PC-9 (cell line): Measurements from ENCODE around the gene DNAAF5.

Experiments
- EZH2 ChIP-seq: fragments of 200-600 bp; sonication (generic); IDR thresholded peaks from 2 replicates; pipeline ENCODE4 v1.8.0; 2017; ENCODE audit warnings: antibody characterized with exemption, low read depth
- TF ChIP-seq, protein P1 (sequence below): fragments of 200-600 bp; sonication (generic); conservative IDR thresholded peaks from 2 replicates; pipeline ENCODE4 v1.6.1; 2017; ENCODE audit warnings: mixed run types, antibody characterized with exemption, mild to moderate bottlenecking, moderate library complexity

DNA sequence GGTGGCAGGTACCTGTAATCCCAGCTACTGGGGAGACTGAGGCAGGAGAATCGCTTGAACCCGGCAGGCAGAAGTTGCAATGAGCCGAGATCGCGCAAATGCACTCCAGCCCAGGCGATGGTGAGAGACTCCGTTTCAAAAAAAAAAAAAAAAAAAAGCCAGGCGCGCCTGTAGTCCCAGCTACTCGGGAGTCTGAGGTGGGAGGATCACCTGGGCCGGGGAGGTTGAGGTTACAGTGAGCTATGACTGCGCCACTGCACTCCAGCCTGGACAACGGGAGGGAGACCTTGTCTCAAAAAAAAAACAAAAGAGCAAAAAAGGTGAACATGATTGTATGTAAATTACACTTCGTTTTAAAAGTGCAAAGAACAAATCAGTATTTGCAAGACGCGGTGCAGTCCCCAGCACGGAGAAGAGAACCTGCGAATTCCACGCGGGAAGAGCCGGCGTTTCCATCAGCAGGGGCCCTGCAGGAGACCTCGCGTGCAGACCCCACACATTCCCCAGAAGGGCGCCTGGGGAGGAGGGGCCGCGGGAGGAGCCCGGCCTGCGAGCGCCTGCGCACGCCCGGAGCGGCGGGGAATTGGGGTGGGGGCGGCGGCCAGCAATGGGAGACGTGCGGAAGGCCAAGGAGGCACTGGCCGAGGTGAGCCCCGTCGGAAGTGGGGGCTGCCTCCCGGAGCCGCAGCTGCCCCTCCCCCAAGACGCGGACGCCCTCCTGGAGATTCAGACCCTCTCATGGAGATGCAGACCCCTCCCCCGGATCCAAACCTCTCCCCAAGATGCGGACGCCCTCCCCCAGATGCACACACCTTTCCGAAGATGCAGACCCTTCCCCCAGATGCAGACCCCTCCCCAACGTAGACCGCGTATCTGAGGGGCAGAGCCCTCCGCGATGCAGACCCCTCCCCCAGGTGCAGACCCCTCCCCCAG, 89.1 kb downstream of the DNAAF5 start:
- TF ChIP-seq, protein P1, sequence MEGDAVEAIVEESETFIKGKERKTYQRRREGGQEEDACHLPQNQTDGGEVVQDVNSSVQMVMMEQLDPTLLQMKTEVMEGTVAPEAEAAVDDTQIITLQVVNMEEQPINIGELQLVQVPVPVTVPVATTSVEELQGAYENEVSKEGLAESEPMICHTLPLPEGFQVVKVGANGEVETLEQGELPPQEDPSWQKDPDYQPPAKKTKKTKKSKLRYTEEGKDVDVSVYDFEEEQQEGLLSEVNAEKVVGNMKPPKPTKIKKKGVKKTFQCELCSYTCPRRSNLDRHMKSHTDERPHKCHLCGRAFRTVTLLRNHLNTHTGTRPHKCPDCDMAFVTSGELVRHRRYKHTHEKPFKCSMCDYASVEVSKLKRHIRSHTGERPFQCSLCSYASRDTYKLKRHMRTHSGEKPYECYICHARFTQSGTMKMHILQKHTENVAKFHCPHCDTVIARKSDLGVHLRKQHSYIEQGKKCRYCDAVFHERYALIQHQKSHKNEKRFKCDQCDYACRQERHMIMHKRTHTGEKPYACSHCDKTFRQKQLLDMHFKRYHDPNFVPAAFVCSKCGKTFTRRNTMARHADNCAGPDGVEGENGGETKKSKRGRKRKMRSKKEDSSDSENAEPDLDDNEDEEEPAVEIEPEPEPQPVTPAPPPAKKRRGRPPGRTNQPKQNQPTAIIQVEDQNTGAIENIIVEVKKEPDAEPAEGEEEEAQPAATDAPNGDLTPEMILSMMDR, result no peak
- no peak for TF ChIP-seq EZH2
